Measurements from ENCODE around the gene CPT2. TPM values are rescaled to one million over a fixed set of nuclear protein-coding genes. Genes with fewer than 3 reads are reported as not detected.
A peak's percentile ranks its signal among the peaks of the same experiment; 100 is the strongest.

The CPT2 gene
- total and polyA plus RNA-seq, 2 of the 4 experiments (the other 2 are of a cell fraction): 15.8 to 16.0 TPM

- ChIA-PET CTCF (no interaction called here), POLR2A (ENCODE audit: unreplicated experiment) (no interaction called here)
- Histone ChIP-seq H3K4me1 (ENCODE audit: control insufficient read depth, insufficient read depth, low read length) (peaks cover 21% of the 10 kb centered on the region), H3K18ac (ENCODE audit: low read depth, low read length) (no peak overlapping the region), H4K8ac (ENCODE audit: low read depth in 2 of 2, low read length in 2 of 2) (no peak overlapping the region), H3K4me3 (ENCODE audit: insufficient read depth, low read depth, low read length) (no peak overlapping the region), H3K23ac (ENCODE audit: low read depth, low read length) (no peak overlapping the region), H3K27me3 (ENCODE audit: control insufficient read depth, insufficient read depth, low read length) (no peaks in the 10 kb centered on the region), H3K9me3 (ENCODE audit: control insufficient read depth, insufficient read depth, low read length) (no peaks in the 10 kb centered on the region), H3K4ac (ENCODE audit: low read depth, low read length) (no peak overlapping the region), H2BK120ac (ENCODE audit: low read depth, low read length) (no peak overlapping the region), H3K36me3 (ENCODE audit: control insufficient read depth, insufficient read depth, low read length) (no peaks in the 10 kb centered on the region), H4K5ac (ENCODE audit: low read depth, low read length) (no peak overlapping the region), H3K14ac (replicated peaks; ENCODE audit: low read depth, low read length) (no peak overlapping the region), H2AK5ac (ENCODE audit: low read depth, low read length) (0 out of 2 replicates have a peak overlapping the region, but pooled peaks have one; percentile 50), H3K27ac (ENCODE audit: insufficient read depth, low read length) (no peak overlapping the region), H2BK15ac (ENCODE audit: low read depth, low read length) (no peak overlapping the region), H3K4me2 (ENCODE audit: low read depth, low read length) (no peak overlapping the region), H4K20me1 (ENCODE audit: insufficient read depth, low read length) (no peaks in the 10 kb centered on the region), H3K9ac (ENCODE audit: low read depth, low read length) (no peak overlapping the region), H4K91ac (ENCODE audit: insufficient read depth, low read depth, low read length) (0 out of 2 replicates have a peak overlapping the region, but pooled peaks have one; percentile 42), H3K79me1 (ENCODE audit: low read depth in 1 of 2, low read length in 2 of 2) (no peaks in the 10 kb centered on the region), H2BK20ac (ENCODE audit: low read depth, low read length) (no peak overlapping the region), H3K56ac (ENCODE audit: extremely low read depth, insufficient read depth, low read length) (no peak overlapping the region), H2AK9ac (replicated peaks; ENCODE audit: low read depth, low read length, poor library complexity) (no peak overlapping the region), H3K9me1 (ENCODE audit: insufficient read depth, low read length) (peaks cover 13% of the 10 kb centered on the region), H2BK5ac (ENCODE audit: low read depth, low read length, poor library complexity, severe bottlenecking) (no peak overlapping the region), H2AFZ (replicated peaks; ENCODE audit: low read length, poor library complexity) (no peak overlapping the region)
- BruUV-seq (replicated peaks): no TSS peak
- DNase-seq (no peak), ATAC-seq (ENCODE audit: low read depth) (no peak)
- intact Hi-C loops (cut with micrococcal nuclease): no loop called here
- dilution Hi-C loops (cut with HindIII; ENCODE audit: low sequenced_read_pairs, unreplicated experiment): no loop called here
- WGBS, 2 experiments (ENCODE audit: extremely low coverage in 2 of 2, insufficient read length in 1 of 2): 93% methylated on average over 6 of the region's 10 CpGs; no CpG with 5 or more reads in 1 of the 2 experiments
- in situ Hi-C loops (cut with MboI; ENCODE audit: low sequenced_read_pairs): no loop called here
- TF ChIP-seq RCOR1 (IDR thresholded peaks at IDR 0.05; ENCODE audit: insufficient replicate concordance, low read length): no peak
- TF ChIP-seq RAD21 (IDR thresholded peaks at IDR 0.05; ENCODE audit: low read length): no peak
Observed at GRCh38 chr1:53190210-53190611, 6.4 kb upstream of the CPT2 start.
